ENCODE results near the gene ATP4B. TPM values are rescaled to one million over a fixed set of nuclear protein-coding genes. Genes with fewer than 3 reads are reported as not detected.

The ATP4B gene
- total RNA-seq, 4 donors from 2014 or later: not detected

- Histone ChIP-seq H3K27ac (peak overlapping the region in 2 of 4 donors; percentile 67 to 77), H3K27me3 (no peaks in the 10 kb centered on the region), H3K9me3 (no peaks in the 10 kb centered on the region), H3K4me1 (peaks cover 0 to 17% (median 0%) of the 10 kb centered on the region in 4 donors), H3K36me3 (no peaks in the 10 kb centered on the region), H3K4me3 (no peak overlapping the region)
- TF ChIP-seq POLR2A (IDR thresholded peaks at IDR 0.05) (no peak), CTCF (IDR thresholded peaks at IDR 0.05) (no peak)
- peak in 2 of 3 donors; percentile 36 to 44 for DNase-seq
Measured at GRCh38 chr13:113646921-113647340, 11.1 kb downstream of the ATP4B start.

GRCh38 chr13:113646376-113646775 is 11.6 kb downstream of the ATP4B start:
- DNase-seq: peak in 2 of 3 donors; percentile 24 to 47
- peaks cover 0 to 5% (median 0%) of the 10 kb centered on the region in 3 donors for H3K36me3 ChIP-seq
- peaks cover 0 to 17% (median 0%) of the 10 kb centered on the region in 4 donors for H3K4me1 ChIP-seq
- H3K27me3 ChIP-seq: no peaks in the 10 kb centered on the region
- H3K4me3 ChIP-seq: no peak overlapping the region
- H3K27ac ChIP-seq: no peak overlapping the region
- no peaks in the 10 kb centered on the region for H3K9me3 ChIP-seq
- TF ChIP-seq POLR2A (IDR thresholded peaks at IDR 0.05) (no peak), CTCF (IDR thresholded peaks at IDR 0.05) (no peak)

- peaks cover 0 to 11% (median 3%) of the 10 kb centered on the region in 3 donors for H3K36me3 ChIP-seq
Measured at GRCh38 chr13:113645329-113645728, 12.7 kb downstream of the ATP4B start.

GRCh38 chr13:113644800-113645199 is 13.2 kb downstream of the ATP4B start:
- Histone ChIP-seq H3K4me1 (peaks cover 0 to 17% (median 0%) of the 10 kb centered on the region in 4 donors), H3K4me3 (no peak overlapping the region), H3K27ac (no peak overlapping the region), H3K36me3 (peaks cover 0 to 16% (median 3%) of the 10 kb centered on the region in 3 donors), H3K27me3 (no peaks in the 10 kb centered on the region), H3K9me3 (no peaks in the 10 kb centered on the region)
- no peak for DNase-seq
- no peak for TF ChIP-seq POLR2A (IDR thresholded peaks at IDR 0.05)
- TF ChIP-seq CTCF (IDR thresholded peaks at IDR 0.05): no peak

More at GRCh38 chr13:113645329-113645728, 12.7 kb downstream of the ATP4B start:
- Histone ChIP-seq H3K4me1 (peaks cover 0 to 17% (median 0%) of the 10 kb centered on the region in 4 donors), H3K4me3 (no peak overlapping the region), H3K27me3 (no peaks in the 10 kb centered on the region), H3K9me3 (no peaks in the 10 kb centered on the region), H3K27ac (no peak overlapping the region)
- peak in 2 of 3 donors; percentile 0 to 11 for DNase-seq
- no peak for TF ChIP-seq POLR2A (IDR thresholded peaks at IDR 0.05)

GRCh38 chr13:113643593-113643992 is 14.4 kb downstream of the ATP4B start:
- H3K27ac ChIP-seq: no peak overlapping the region
- TF ChIP-seq POLR2A (IDR thresholded peaks at IDR 0.05) (no peak), CTCF (IDR thresholded peaks at IDR 0.05) (no peak)

GRCh38 chr13:113642563-113642962 is 15.4 kb downstream of the ATP4B start:
- Histone ChIP-seq H3K4me1 (peaks cover 0 to 10% (median 0%) of the 10 kb centered on the region in 4 donors), H3K4me3 (no peak overlapping the region), H3K36me3 (peaks cover 0 to 37% (median 3%) of the 10 kb centered on the region in 3 donors), H3K27ac (no peak overlapping the region), H3K27me3 (no peaks in the 10 kb centered on the region), H3K9me3 (no peaks in the 10 kb centered on the region)
- TF ChIP-seq POLR2A (IDR thresholded peaks at IDR 0.05): no peak
- no peak for TF ChIP-seq CTCF (IDR thresholded peaks at IDR 0.05)
- DNase-seq: no peak

More at GRCh38 chr13:113643593-113643992, 14.4 kb downstream of the ATP4B start:
- Histone ChIP-seq H3K9me3 (no peaks in the 10 kb centered on the region), H3K27me3 (no peaks in the 10 kb centered on the region), H3K36me3 (peaks cover 0 to 26% (median 3%) of the 10 kb centered on the region in 3 donors), H3K4me1 (peaks cover 0 to 17% (median 0%) of the 10 kb centered on the region in 4 donors), H3K4me3 (no peak overlapping the region)
- DNase-seq: no peak
